ENCODE data around the gene BHLHA9.

BHLHA9 gene

DNA sequence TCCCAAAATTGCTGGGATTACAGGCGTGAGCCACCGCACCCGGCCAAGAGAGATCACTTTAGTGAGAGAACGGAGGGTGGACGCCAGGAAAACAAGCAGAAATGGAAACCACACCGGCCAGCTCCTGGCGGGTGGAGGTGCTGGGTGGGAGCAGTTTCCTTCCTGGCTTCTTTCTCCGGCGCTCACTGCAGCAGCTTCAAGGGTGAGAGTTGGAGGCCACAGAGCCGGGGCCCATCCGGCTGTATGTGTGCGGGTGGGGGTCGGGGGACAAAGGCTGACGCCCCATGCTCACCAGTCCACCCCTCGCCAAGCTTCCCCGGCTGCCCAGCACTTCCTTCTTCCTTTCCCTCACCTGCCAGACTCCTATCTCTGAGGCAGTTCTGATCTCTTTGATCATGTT lies 13.5 kb upstream of the BHLHA9 start:
- DNase-seq: no peak

DNA sequence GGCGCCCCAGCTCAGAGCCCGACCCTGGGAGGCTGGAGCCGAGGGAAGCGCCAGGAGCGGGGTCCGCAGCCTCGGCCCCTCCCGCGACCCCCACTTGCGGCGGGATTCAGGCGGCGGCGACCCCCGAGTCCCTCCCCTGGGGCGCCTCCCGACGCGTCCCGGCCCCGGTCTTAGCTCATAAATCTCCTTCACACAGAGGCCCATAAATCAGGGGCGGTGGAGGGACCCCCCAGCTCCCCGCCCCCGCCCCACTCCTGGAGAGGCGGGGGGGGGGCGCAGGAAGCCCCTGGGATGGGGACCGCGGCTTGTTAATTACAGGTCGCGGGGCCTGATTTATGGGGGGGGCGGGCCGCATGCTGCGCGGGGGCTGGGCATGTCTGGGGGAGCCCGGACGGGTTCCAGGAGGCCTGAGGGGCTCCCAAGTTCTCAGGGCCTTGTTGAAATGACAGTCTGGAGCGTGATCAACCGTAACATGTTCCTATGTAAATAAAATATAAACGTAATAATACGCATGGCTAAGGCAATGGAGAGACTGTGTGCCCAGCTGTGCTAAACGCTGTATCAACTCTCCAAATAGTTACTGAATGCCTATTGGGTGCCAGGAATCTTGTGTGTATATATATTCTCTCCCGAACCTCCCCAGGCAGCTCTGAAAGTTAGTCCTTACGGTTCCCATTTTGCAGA lies 10.0 kb upstream of the BHLHA9 start:
- DNase-seq: no peak

DNA sequence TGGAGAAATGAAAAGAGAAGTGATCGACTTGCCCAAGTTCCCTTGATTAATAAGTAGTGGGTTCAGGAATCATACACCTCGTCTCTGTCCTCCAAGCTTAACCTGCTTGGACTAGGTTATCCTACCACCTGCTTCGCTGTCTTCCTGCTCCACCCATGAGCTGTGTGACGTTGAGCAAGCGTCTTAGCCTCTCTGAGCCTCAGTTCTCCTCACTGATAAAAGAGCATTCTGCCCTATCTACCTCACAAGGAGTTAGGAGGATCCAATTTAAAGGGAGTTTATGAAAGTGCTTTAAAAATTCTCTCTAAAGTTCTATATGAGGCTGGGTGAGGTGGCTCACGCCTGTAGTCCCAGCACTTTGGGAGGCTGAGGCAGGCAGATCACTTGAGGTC lies 9.5 kb upstream of the BHLHA9 start:
- DNase-seq: no peak

DNA sequence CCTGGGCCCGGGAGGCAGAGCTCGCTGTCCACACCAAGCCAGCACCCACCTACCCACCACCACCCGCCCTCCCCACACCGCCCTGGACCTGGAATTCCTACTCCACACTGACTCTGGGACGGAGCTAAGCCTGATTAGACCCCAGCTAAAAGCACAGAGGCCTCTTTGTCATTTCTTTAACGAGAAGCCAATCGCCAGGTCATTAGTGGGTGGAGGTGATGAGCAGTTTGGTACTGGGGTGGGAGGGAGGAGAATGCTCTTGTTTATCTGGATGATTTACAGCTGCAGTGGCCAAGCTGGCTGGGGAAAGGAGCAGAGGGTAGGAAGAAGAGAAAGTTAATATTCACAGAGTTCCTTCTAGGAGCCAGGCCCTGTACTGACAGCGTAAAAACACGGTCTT lies 6.0 kb upstream of the BHLHA9 start:
- DNase-seq: no peak

DNA sequence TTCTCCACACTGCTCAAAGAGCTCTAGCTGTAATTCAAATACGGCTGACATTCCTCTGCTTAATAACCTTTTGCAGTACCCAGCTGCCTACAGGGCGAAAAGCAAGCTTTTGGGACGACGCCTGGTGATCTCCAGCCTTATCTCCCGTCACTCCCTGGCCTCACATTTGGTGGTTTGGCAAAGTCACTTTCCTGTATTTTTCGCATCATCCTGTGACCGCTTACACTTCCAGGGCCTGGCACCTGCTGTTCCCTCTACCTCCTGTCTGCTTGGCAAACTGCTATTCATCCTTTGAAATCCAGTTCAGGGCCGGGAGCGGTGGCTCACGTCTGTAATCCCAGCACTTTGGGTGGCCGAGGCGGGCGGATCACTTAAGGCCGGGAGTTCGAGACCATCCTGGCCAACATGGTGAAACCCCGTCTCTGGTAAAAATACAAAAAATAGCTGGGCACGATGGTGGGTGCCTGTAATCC lies 2.7 kb upstream of the BHLHA9 start:
- no peak for DNase-seq

DNA sequence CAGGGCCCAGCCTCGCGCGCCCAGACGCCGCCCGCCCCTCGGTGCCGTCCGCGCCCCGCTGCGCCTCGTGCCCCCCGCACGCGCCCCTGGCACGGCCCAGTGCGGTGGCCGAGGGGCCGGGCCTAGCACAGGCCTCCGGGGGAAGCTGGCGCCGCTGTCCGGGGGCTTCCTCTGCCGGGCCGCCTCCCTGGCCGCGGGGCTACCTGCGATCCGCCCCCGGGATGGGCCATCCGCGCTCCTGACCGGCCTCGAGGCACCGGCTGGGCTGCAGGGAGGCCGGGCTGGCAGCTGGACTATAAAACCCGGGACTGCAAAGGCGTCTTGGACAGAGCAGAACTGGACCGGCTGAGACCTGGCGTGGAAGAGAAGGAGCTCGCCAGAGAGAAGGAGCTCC lies 783 bp downstream of the BHLHA9 start:
- DNase-seq: no peak

DNA sequence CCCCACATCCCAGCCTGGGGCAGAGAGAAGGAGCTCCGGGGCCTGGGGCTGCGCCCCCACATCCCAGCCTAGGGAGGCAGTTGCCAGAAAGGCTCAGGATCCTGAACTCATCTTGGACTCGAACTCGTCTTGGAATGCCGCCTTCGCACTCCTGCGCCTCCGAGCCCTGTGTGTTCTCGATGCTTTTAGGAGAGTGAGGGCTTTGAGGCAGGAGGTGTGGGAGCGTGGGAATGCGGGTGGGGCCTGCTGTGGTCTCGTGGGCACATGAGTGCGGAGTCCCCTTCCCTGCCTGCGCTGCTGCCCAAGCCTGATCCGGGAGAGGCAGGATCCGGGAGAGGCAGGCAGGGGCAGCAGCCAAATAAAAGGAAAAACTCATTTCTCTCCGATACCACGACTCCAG lies 1.2 kb downstream of the BHLHA9 start:
- DNase-seq: no peak

DNA sequence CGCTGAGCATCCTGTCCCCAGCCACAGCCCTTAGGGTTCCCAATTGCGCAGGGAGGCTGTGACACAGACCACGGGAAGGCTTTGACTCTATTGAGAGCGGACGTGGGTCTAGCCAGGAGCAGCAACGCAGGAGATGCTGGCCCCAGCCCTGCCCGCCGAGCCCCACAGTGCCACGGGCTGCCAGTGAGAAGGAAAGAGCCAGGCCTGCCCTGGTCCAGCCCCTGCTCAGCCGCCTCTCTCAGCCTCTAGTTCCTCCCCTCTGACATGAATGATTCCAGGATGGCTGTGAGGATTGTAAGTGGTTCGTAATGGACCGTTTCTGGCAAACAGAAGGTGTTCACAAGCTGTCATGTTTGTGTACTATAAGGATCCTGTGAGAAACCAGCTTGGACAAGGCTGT lies 2.5 kb downstream of the BHLHA9 start:
- no peak for DNase-seq

DNA sequence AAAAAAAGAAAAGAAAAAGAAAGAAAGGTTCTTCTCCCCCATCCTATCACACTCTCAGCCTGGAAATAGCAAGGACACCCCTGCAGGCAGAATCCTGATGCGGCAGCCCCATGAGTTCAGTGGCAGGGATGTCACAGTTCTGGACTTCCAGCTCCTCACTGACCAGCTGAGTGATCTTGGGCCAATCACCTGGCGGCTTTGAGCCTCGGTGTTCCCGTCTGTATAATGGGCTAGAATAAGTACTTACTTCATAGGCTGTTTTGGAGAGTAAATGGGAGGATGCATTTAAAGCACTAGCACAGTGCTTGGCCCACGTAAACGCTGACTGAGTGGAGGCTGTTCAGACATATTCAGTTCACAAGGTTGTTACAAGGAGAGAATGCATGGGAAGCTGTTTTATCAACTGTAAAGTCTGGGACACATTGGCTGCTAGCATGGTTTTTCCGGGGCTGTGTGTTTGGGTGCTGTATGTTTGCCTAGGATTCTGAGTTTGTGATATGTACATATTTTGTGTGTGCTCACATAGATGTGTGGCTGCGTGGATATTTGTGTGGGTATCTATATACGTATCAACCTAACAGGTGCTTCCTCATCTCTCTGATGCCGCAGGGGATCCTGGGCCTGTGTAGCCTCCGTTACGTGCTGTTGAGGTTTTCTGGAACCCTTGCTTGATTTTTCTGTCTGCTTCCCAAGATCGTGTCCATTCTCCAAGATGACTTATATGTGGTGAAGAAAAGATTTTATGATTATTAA lies 3.4 kb downstream of the BHLHA9 start:
- no peak for DNase-seq

DNA sequence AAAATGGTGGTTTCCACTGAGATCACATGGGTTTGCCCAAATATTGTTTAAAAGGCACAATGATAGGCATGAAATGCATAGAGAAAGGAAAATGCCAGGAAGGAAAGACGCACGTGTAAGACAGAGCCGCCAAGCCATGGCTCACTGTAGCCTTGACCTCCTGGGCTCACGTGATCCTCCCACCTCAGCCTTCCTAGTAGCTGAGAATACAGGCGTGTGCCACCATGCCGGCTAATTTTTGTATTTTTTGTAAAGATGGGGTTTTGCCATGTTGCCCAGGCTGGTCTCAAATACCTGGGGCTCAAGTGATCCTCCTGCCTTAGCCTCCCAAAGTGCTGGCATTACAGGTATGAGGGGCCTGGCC lies 4.0 kb downstream of the BHLHA9 start:
- no peak for DNase-seq

DNA sequence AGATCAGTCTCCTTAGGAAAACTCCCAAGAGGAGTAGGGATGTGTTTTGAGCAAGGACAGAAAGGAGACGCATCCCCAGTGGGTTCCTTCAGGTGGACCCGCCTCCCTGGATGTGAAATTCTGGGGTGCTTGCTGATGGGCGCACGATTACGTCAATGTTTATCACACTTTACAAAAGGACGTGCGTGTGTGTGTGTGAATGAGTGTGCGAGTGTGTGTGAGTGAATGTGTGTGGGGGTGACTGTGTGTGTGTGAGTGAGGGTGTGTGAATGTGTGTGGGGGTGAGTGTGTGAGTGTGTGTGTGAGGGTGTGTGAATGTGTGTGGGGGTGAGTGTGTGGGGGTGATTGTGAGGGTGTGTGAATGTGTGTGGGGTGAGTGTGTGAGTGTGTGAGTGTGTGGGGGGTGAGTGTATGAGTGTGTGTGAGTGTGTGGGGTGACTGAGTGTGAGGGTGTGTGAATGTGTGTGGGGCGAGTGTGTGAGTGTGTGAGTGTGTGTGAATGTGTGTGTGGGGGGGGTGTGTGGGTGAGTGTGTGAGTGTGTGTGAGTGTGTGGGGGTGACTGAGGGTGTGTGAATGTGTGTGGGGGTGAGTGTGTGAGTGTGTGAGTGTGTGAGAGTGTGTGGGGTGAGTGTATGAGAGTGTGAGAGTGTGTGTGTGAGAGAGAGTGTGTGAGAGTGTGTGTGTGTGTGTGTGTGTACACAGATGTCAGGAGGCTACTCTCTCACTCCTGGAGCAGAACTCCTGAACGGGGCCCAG lies 5.1 kb downstream of the BHLHA9 start:
- DNase-seq: no peak

DNA sequence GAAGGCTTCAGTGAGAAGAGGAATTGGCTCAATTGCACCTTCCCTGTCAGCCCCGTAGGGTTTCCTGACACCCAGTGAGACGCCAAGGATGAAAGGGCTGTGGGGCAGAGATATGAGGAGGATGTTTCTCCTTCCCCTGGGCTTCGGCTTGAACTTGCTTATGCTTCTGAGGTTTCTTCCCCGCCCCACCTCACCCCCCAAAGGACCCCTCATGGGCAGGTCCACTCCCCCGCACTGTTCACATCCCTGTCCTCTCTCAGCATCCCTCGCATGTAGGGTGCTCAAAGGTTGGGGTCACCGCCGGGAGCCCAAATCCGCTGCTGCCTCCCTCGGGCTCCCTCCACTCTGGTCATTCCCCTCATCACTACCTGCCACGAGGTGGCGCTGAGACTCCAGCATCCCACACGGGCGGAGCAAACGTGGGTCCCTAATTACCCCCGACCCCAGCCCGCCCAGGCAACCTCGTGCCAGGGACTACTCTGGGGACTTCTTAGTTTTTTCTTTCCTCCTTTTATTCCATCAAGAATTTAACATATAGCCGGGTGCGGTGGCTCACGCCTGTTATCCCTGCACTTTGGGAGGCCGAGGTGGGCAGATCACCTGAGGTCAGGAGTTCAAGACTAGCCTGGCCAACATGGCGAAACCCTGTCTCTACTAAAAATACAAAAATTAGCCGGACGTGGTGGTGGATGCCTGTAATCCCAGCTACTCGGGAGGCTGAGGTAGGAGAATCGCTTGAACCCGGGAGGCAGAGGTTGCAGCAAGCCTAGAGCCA lies 5.9 kb downstream of the BHLHA9 start:
- peak; percentile 39 to 40 for DNase-seq

DNA sequence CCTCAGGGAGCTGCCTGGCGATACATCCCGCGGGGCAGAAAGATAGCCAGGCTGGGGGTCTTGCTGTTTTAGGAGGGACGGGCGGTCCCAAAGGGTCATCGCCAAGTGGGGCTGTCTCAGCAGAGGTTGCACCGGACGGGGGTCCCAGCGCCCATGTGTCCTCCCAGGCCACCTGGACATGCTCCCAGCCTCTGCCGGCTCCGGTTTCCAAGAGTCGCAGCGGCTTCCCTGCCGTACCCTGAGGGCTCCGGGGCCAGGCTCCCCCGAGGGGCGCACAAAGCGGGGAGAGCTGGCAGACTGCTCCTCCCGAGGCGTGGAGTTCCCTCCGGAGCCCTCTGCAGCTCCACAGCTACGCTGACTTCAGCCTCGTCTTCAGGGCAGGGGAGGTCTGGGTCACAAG lies 10.4 kb downstream of the BHLHA9 start:
- DNase-seq: no peak

DNA sequence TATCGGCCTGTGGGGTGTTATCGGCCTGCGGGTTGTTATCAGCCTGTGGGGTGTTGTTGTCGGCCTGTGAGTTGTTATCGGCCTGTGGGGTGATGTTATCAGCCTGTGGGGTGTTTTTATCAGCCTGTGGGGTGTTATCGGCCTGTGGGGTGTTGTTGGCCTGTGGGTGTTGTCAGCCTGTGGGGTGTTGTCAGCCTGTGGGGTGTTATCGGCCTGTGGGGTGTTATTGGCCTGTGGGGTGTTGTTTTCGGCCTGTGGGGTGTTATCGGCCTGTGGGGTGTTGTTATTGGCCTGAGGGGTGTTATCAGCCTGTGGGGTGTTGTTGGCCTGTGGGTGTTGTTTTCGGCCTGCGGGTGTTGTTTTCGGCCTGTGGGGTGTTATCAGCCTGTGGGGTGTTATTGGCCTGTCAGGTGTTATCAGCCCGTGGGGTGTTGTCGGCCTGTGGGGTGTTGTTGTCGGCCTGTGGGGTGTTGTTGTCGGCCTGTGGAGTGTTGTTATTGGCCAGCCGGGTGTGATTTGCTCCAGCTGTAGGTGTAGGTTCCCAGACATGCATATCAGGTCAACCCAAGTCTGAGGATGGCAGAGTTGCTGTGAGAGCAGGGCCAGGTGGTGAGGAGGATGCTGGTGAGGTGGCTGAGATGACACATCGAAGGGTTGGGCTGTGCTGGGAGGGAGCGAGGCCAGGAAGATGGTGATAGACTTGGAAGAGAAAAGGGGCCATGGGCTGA lies 16.3 kb downstream of the BHLHA9 start:
- DNase-seq: no peak

DNA sequence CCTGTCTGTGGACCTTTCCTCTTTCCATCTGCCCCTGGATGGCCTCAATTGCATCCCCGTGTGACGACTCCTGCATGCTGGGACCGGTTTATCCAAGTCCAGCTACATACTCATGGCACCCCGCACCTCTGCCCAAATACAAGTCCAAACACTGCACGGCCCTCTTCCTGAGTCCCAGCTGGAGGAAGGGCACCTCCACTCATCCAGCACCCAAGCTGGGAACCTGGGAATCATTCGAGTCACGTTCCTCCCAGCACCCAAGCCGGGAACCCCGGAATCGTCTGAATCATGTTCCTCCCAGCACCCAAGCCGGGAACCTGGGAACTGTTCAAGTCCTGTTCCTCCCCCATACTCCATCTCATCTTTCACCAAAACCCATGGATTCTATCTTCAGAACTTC lies 19.5 kb downstream of the BHLHA9 start:
- no peak for DNase-seq

DNA sequence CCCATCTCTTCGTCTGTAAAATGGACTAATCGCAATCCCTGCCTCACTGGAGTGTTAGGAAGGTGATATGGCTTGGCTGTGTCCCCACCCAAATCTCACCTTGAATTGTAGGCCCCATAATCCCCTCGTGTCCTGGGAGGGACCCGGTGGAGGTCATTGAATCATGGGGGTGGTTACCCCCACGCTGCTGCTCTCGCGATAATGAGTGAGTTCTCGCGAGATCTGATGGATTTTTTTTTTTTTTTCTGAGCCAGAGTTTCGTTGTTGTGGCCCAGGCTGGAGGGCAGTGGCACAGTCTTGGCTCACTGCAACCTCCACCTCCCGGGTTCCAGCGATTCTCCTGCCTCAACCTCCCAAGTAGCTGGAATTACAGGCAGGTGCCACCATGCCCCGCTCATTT lies 20.4 kb downstream of the BHLHA9 start:
- no peak for DNase-seq

DNA sequence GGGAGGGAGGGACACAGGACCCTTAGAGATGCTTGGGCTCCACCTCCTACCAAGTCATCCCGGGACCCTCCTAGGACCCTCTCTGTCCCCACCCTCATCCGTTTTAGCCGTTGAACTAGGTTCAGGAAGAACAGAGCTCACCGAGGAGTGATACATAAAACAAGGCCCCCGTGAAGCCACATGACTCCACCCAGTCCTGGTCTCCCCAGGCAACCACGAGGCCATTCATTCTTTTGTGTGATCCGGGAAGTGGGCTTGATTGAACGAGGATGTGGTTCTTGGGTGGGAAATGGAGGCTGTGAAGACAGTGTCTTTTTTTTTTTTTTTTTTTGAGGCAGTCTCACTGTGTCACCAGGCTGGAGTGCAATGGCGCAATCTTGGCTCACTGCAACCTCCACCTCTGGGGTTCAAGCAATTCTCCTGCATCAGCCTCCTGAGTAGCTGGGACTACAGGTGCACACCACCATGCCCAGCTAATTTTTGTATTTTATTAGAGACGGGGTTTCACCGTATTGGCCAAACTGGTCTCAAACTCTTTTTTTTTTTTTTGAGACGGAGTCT lies 24.0 kb downstream of the BHLHA9 start:
- DNase-seq: no peak

DNA sequence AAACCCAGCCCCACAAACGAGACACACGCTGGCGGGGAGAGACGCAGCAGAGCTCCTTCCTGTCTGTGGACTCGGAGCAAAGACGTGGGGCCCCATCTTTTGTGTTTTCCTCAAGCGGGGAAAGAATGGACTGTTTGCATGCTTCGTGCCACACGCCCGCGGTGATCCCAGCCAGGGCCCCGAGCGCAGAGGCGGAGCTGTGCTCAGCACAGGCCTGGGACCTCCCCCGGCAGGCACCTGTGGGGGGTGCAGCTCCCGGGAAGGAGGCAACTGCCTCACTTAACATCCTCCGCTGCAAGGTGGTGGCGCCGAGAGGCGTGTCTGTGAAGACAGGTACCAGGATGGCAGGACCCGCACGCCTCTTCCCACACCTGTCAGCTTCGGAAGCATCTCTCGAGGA lies 28.4 kb downstream of the BHLHA9 start:
- DNase-seq: no peak

DNA sequence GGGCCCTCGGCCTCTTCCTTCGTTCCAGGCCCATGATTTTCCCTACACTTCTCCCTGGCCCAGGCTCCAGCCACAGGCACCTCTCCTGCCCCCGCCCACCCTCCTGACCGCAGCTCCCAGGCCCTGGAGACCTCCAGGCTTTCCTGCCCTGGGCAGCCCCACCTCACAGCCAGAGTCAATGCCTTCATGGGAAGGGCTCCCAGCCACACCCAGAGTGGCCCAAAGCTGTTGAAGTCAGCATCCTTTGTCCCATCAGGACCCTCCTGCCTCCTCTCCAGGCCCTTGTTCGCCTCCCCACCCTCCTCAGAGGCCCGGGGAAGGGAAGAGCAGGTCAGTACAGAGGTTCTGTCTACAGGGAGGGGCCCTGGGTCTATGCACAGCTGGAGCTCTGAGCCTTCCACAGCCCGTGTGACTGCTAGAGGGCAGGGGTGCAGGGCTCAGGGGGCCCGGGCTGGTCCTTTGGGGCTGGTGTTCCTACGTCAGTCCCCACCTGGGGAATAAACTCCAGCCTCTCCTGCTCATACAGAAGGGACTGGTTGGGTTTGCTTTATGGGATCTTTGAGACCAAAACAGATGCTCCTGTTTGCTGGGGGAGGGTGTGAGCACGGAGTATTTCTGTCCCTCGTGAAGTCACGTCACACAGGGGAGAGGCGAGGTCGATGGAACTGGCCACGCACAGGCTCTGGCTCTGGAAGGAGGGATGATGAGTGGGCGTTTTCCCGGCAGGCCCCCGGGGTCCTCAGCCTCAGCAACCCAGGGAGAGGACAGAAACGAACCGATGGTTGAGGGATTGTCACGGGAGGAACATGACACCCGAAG lies 29.5 kb downstream of the BHLHA9 start:
- no peak for DNase-seq

DNA sequence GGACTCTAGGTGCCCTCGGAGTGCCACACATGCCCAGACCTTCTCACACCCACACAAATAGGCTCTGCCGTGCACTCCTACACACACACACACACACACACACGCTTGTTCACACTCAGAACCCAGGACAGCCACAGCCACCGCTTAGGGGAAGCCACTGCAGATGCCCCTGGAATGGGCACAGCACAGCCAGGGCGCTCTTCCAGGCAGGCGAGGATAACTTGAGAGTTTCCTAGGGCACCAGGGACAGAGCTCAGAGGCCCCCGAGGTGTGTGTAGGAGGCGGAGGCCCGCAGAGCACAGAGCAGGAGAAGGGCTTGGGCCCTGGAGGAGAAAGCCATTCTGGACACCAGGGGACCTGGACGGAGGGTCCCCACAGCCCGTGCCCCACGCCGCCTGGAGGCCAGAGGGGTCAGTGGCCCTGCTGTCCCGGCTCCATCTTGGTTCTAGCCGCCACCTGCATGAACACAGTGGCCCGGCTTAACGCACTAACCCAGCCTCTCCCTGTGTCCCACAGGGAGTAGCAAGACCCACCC lies 30.2 kb downstream of the BHLHA9 start:
- DNase-seq: no peak

DNA sequence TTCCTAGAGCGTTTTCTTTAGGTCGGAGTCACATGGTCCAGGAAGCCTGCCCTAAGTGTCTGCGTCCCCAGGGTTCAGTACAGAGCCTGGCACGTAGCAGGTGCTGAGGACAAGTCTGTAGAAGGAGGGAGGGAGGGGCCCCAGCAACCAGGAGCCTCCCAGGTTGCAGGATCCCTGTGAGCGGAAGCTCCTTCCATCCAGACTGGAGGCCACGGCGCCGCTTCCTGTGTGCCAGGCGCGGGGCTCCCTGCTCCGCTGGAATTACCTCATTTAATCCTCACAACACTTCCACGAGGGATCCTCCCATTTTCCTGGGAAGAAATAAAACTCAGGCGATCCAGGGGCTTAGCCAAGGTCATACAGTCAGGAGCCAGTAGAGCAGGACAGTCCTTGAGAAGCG lies 31.3 kb downstream of the BHLHA9 start:
- no peak for DNase-seq

Data from bone marrow (tissue), 2 donors.